Kidney (tissue), 14 donors: Measurements from ENCODE around the gene DHPS. TPM values are rescaled to one million over a fixed set of nuclear protein-coding genes. Genes with fewer than 3 reads are reported as not detected.

Experiments
- DNase-seq, 5 donors: peaks; one replicate each; pipeline ENCODE4 v3.0.0-alpha.2; 2013 to 2020
- FAIRE-seq: peaks from 2 replicates; lab custom pipeline; 2012; peaks lifted over from hg19 to GRCh38; lab: Jason Lieb, UNC
- H3K27ac ChIP-seq, 2 donors: one replicate each; pipeline ENCODE4 v1.7.0; 2013; ENCODE audit warnings: low read depth in 2 of 2, low read length in 2 of 2, inconsistent platforms in 1 of 2
- H3K27me3 ChIP-seq: one replicate; pipeline ENCODE4 v1.7.1; 2013; ENCODE audit warnings: low read length, inconsistent platforms; ENCODE audit not compliant: control insufficient read depth, insufficient read depth
- H3K36me3 ChIP-seq, 3 donors: one replicate each; pipeline versions ENCODE4 v1.7.0 to v1.7.1; 2013; ENCODE audit warnings: low read length in 3 of 3, control low read depth in 1 of 3, inconsistent platforms in 1 of 3; ENCODE audit not compliant: insufficient read depth in 3 of 3, control insufficient read depth in 2 of 3
- H3K4me1 ChIP-seq, 3 donors: one replicate each; pipeline versions ENCODE4 v1.7.0 to v1.7.1; 2013; ENCODE audit warnings: low read length in 3 of 3, inconsistent platforms in 1 of 3, low read depth in 1 of 3; ENCODE audit not compliant: control insufficient read depth in 2 of 3, insufficient read depth in 2 of 3
- H3K4me3 ChIP-seq, 3 donors: one replicate each; pipeline versions ENCODE4 v1.7.0 to v1.8.1; 2013; ENCODE audit warnings: low read length in 3 of 3, control low read depth in 1 of 3, inconsistent platforms in 1 of 3
- H3K9ac ChIP-seq, 3 donors: one replicate each; pipeline versions ENCODE4 v1.7.0 to v1.7.1; 2013; ENCODE audit warnings: low read length in 3 of 3, control low read depth in 1 of 3, inconsistent platforms in 1 of 3
- H3K9me3 ChIP-seq, 3 donors: one replicate each; pipeline versions ENCODE4 v1.7.0 to v1.7.1; 2013; ENCODE audit warnings: low read length in 3 of 3, control low read depth in 1 of 3, inconsistent platforms in 1 of 3; ENCODE audit not compliant: control insufficient read depth in 2 of 3, insufficient read depth in 1 of 3
- intact Hi-C: fragments of 100-400 bp; cut with DNase I; formaldehyde crosslinking; loops from one replicate; pipeline ENCODE4 v1.11.1; 2022
- polyA plus RNA-seq: library from polyadenylated mRNA; stranded (reverse); fragments of 350-450 nt; fragmentation: Illumina TruSeq; extraction: RNeasy Lipid Tissue Mini Kit (QIAGEN cat#74804); gene quantifications from one replicate; pipeline ENCODE4 v1.2.3, GENCODE V29; 2014; ENCODE audit warnings: low read depth, low replicate concordance; ENCODE audit not compliant: insufficient read depth
- total RNA-seq: library from RNA; stranded (reverse); fragmentation: NEBNext Ultra II Directional; extraction: Animal tissue kit (Norgen Biotek cat#: 25700); gene quantifications from one replicate; pipeline ENCODE4 v1.2.1, GENCODE V29; 2021
- TF ChIP-seq, protein P1 (sequence below): IDR thresholded peaks from 3 replicates; pipeline ENCODE4 v1.5.1; 2012; ENCODE audit warnings: mild to moderate bottlenecking, moderate library complexity, borderline replicate concordance; ENCODE audit not compliant: insufficient read depth; ENCODE audit errors: extremely low read depth
- donor health status: control.
- donor health status: control.
- donor health status: control.
- donor health status: control.
- donor health status: control.
- donor health status: DM: yes; HTN: yes; CAD: no.
- donor health status: Normal renal cell carcinoma (clear cell type).

Gene DHPS
- total and polyA plus RNA-seq, 2 donors from 2014 or later: 61.3 to 75.9 TPM

DNA sequence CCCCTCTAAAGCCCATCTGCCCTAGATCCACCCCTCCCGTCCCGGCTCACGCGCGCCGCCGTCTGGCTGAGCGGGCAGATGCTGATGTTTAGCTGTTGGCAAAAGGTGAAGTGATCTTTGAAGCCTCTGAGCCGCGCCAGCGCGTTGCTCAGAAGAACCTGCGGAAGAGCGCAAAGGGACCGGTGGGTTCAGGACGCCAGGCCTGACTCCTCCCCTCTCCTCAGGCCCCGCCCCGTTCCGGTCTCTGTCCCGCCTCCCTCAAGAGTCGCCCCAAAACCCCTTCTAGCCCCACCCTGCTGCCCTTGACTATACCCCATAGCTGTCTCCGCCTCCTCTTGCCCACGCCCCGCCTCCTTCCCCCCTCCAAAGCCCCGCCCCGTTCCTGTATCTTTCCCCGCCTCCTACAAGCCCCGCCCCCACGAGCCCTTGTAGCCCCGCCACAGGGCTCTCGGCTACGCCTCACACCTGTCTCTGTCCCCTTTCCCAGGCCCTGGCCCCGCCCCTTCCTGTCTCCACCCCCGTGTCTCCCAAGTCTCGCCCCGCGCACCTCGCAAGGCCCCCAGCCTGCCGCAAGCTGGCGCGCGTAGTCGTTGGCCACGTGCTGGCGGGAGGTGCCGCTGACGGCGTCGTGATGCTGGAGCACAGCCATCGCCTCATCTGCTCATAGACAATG lies 24.6 kb downstream of the DHPS start:
- no peak overlapping the region for H3K4me3 ChIP-seq
- FAIRE-seq: no peak
- no peaks in the 10 kb centered on the region for H3K9me3 ChIP-seq
- DNase-seq: peak in 1 of 5 donors; percentile 61
- no peak overlapping the region for H3K9ac ChIP-seq
- intact Hi-C loops: no loop called here
- H3K36me3 ChIP-seq: peaks cover 5 to 10% (median 6%) of the 10 kb centered on the region in 3 donors
- no peaks in the 10 kb centered on the region for H3K4me1 ChIP-seq
- no peaks in the 10 kb centered on the region for H3K27me3 ChIP-seq
- H3K27ac ChIP-seq: no peak overlapping the region
- TF ChIP-seq, protein P1, sequence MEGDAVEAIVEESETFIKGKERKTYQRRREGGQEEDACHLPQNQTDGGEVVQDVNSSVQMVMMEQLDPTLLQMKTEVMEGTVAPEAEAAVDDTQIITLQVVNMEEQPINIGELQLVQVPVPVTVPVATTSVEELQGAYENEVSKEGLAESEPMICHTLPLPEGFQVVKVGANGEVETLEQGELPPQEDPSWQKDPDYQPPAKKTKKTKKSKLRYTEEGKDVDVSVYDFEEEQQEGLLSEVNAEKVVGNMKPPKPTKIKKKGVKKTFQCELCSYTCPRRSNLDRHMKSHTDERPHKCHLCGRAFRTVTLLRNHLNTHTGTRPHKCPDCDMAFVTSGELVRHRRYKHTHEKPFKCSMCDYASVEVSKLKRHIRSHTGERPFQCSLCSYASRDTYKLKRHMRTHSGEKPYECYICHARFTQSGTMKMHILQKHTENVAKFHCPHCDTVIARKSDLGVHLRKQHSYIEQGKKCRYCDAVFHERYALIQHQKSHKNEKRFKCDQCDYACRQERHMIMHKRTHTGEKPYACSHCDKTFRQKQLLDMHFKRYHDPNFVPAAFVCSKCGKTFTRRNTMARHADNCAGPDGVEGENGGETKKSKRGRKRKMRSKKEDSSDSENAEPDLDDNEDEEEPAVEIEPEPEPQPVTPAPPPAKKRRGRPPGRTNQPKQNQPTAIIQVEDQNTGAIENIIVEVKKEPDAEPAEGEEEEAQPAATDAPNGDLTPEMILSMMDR: no peak

DNA sequence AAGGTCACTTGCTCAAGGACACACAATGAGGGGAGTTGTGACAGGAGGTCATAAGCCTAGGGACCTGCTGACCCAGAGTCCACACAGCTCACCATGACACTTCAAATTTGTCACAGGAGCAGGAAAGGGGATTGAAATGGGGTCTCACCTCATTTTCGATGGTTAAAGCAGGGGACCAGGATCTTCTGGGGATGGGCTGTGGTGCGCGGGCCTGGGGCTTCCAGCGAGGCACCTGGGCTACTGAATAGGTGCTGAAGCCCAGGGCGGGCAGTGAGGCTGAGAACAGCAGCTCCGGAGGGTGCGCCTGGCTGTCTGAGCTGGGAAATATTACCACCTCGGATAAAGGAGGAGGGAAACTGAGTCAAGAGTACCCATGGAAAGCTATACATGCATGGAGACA lies 26.1 kb downstream of the DHPS start:
- intact Hi-C loops: no loop called here
- H3K9me3 ChIP-seq: no peaks in the 10 kb centered on the region
- no peak overlapping the region for H3K9ac ChIP-seq
- no peaks in the 10 kb centered on the region for H3K4me1 ChIP-seq
- FAIRE-seq: no peak
- no peak overlapping the region for H3K4me3 ChIP-seq
- peaks cover 2 to 10% (median 6%) of the 10 kb centered on the region in 3 donors for H3K36me3 ChIP-seq
- no peaks in the 10 kb centered on the region for H3K27me3 ChIP-seq
- TF ChIP-seq, protein P1: no peak
- H3K27ac ChIP-seq: no peak overlapping the region
- DNase-seq: no peak

DNA sequence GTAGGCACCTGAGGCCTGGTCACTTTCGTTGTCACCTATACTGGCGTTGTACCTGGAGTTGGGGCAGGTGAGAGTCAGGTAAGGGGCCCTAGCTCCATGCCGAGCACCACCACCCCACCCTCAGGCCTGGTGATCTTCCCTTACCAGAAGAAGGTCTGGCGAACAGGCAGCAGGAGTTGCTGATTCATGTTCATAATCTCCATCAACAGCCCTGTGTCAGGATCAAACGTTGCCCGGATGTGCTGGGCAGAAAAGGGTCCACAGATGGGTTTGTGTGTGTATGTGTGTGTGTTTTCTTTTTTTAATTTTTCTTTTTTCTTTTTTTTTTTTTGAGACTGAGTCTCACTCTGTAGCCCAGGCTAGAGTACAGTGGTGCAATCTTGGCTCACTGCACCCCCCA lies 29.5 kb downstream of the DHPS start:
- no peak overlapping the region for H3K27ac ChIP-seq
- peak in 1 of 5 donors; percentile 7 for DNase-seq
- H3K4me3 ChIP-seq: no peak overlapping the region
- H3K9ac ChIP-seq: no peak overlapping the region
- TF ChIP-seq, protein P1: no peak
- H3K9me3 ChIP-seq: no peaks in the 10 kb centered on the region
- no peak for FAIRE-seq
- intact Hi-C loops: no loop called here
- no peaks in the 10 kb centered on the region for H3K27me3 ChIP-seq
- peaks cover 0 to 10% (median 6%) of the 10 kb centered on the region in 3 donors for H3K36me3 ChIP-seq
- H3K4me1 ChIP-seq: peaks cover 0 to 4% (median 0%) of the 10 kb centered on the region in 3 donors

DNA sequence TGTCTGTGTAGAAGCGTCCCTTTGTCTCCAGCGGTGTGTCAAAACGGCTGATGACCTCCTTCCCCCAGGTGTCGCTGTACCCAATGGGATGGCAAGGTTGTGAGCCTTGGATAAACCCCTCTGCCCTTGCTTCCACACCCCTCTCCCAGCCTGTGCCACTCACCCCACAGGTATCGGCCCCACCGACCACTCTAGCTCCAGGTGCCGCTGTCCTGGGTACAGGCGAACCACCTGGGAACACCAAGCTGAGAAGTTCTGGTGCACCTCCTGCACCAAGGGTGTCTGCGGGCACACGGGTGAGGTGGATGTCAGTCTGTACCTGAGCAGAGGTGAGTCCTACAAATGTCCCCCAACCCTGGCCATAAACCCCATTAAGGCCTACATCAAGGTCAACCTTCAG lies 31.7 kb downstream of the DHPS start:
- Histone ChIP-seq H3K27ac (no peak overlapping the region), H3K4me3 (no peak overlapping the region), H3K4me1 (peaks cover 0 to 4% (median 0%) of the 10 kb centered on the region in 3 donors), H3K9me3 (no peaks in the 10 kb centered on the region), H3K36me3 (peaks cover 0 to under 1% (median 0%) of the 10 kb centered on the region in 3 donors), H3K27me3 (no peaks in the 10 kb centered on the region), H3K9ac (no peak overlapping the region)
- FAIRE-seq (no peak), DNase-seq (peak in 1 of 5 donors; percentile 54)
- TF ChIP-seq, protein P1: no peak
- intact Hi-C loops: no loop called here
